ENCODE results near the gene RRP12.
A peak's percentile ranks its signal among the peaks of the same experiment; 100 is the strongest.

The RRP12 gene

GRCh38 chr10:97319671-97320479 lies 81.3 kb downstream of the RRP12 start:
- DNase-seq (ENCODE audit: low spot score), result peak; percentile 54
- Histone ChIP-seq H3K36me3 (replicated peaks in 1 of 2; ENCODE audit: control insufficient read depth in 2 of 2, insufficient read depth in 2 of 2, low read length in 2 of 2) (no peaks in the 10 kb centered on the region), H3K9me3 (replicated peaks in 1 of 2; ENCODE audit: control insufficient read depth in 2 of 2, insufficient read depth in 1 of 2, low read depth in 1 of 2, low read length in 2 of 2) (peaks cover 0 to 3% of the 10 kb centered on the region in 2 donors), H3K4me2 (ENCODE audit: insufficient read depth, low read length, poor library complexity, severe bottlenecking) (peak overlapping the region; percentile 86), H3K27me3 (ENCODE audit: control insufficient read depth in 3 of 3, insufficient read depth in 3 of 3, low read depth in 1 of 3, low read length in 3 of 3) (peaks cover 10 to 49% (median 28%) of the 10 kb centered on the region in 3 experiments), H3K9ac (ENCODE audit: low read depth, low read length, poor library complexity) (peak overlapping the region; percentile 70), H4K8ac (ENCODE audit: low read depth, low read length) (no peak overlapping the region), H3K23ac (ENCODE audit: low read depth, low read length, poor library complexity) (peak overlapping the region; percentile 34), H2BK5ac (ENCODE audit: low read length) (no peak overlapping the region), H3K18ac (ENCODE audit: low read length) (peak overlapping the region; percentile 85), H2AFZ (ENCODE audit: low read length) (peak overlapping the region; percentile 100), H2AK5ac (ENCODE audit: low read depth, low read length) (no peak overlapping the region), H2BK12ac (ENCODE audit: low read length) (no peak overlapping the region), H3K14ac (ENCODE audit: low read length) (no peak overlapping the region), H2BK15ac (ENCODE audit: low read length) (peak overlapping the region; percentile 92), H4K91ac (ENCODE audit: low read depth, low read length, poor library complexity) (no peak overlapping the region), H3K4me1 (ENCODE audit: control insufficient read depth in 2 of 2, insufficient read depth in 1 of 2, low read depth in 1 of 2, low read length in 2 of 2) (peaks cover 8 to 16% of the 10 kb centered on the region in 2 donors), H3K4me3 (ENCODE audit: low read length in 2 of 2) (peak overlapping the region; percentile 85 to 96), H3K27ac (replicated peaks; ENCODE audit: low read length) (no peak overlapping the region), H3K79me1 (ENCODE audit: low read depth, low read length) (no peaks in the 10 kb centered on the region), H2BK120ac (ENCODE audit: low read depth, low read length) (no peak overlapping the region), H3K4ac (ENCODE audit: low read length) (no peak overlapping the region)
- no CpG with 5 or more reads among the region's 83 CpGs for WGBS, 2 donors (ENCODE audit: extremely low coverage in 2 of 2, insufficient read length in 2 of 2, insufficient replicate concordance in 1 of 2)

- Histone ChIP-seq H3K23ac (ENCODE audit: low read depth, low read length, poor library complexity) (peak within 1 kb of the TSS; percentile 73), H4K8ac (ENCODE audit: low read depth, low read length) (no peak within 1 kb of the TSS), H4K91ac (ENCODE audit: low read depth, low read length, poor library complexity) (no peak within 1 kb of the TSS), H2AK5ac (ENCODE audit: low read depth, low read length) (no peak within 1 kb of the TSS), H2BK15ac (ENCODE audit: low read length) (peak within 1 kb of the TSS; percentile 92), H3K9ac (ENCODE audit: low read depth, low read length, poor library complexity) (peak within 1 kb of the TSS; percentile 98), H2BK12ac (ENCODE audit: low read length) (no peak within 1 kb of the TSS), H3K79me1 (ENCODE audit: low read depth, low read length) (no peaks in the 10 kb centered on the region), H3K27ac (replicated peaks; ENCODE audit: low read length) (peak within 1 kb of the TSS; percentile 82), H2BK5ac (ENCODE audit: low read length) (peak within 1 kb of the TSS; percentile 93), H3K4me2 (ENCODE audit: insufficient read depth, low read length, poor library complexity, severe bottlenecking) (peak within 1 kb of the TSS; percentile 86), H2BK120ac (ENCODE audit: low read depth, low read length) (peak within 1 kb of the TSS; percentile 98), H2AFZ (ENCODE audit: low read length) (peak within 1 kb of the TSS; percentile 100), H3K9me3 (replicated peaks in 1 of 2; ENCODE audit: control insufficient read depth in 2 of 2, insufficient read depth in 1 of 2, low read depth in 1 of 2, low read length in 2 of 2) (peaks cover 0 to 3% of the 10 kb centered on the region in 2 donors), H3K36me3 (replicated peaks in 1 of 2; ENCODE audit: control insufficient read depth in 2 of 2, insufficient read depth in 2 of 2, low read length in 2 of 2) (no peaks in the 10 kb centered on the region), H3K4me1 (ENCODE audit: control insufficient read depth in 2 of 2, insufficient read depth in 1 of 2, low read depth in 1 of 2, low read length in 2 of 2) (peaks cover 8 to 16% of the 10 kb centered on the region in 2 donors), H3K27me3 (ENCODE audit: control insufficient read depth in 3 of 3, insufficient read depth in 3 of 3, low read depth in 1 of 3, low read length in 3 of 3) (peaks cover 10 to 54% (median 28%) of the 10 kb centered on the region in 3 experiments), H3K4ac (ENCODE audit: low read length) (no peak within 1 kb of the TSS), H3K4me3 (ENCODE audit: low read length in 2 of 2) (peak within 1 kb of the TSS; percentile 85 to 96), H3K18ac (ENCODE audit: low read length) (peak within 1 kb of the TSS; percentile 100), H3K14ac (ENCODE audit: low read length) (peak within 1 kb of the TSS; percentile 94)
- peak; percentile 90 for DNase-seq (ENCODE audit: low spot score)
- WGBS, 2 donors (ENCODE audit: extremely low coverage in 2 of 2, insufficient read length in 2 of 2, insufficient replicate concordance in 1 of 2), result no CpG with 5 or more reads among the region's 79 CpGs
Observed at GRCh38 chr10:97318772-97319651, 82.1 kb downstream of the RRP12 start, which contains the start of gene FRAT1. FRAT1 (plus strand) TSS chr10:97319271; CDS start chr10:97319454, 183 bp downstream.

- Histone ChIP-seq H2BK120ac (ENCODE audit: low read depth, low read length) (no peak overlapping the region), H3K27ac (replicated peaks; ENCODE audit: low read length) (no peak overlapping the region), H2BK5ac (ENCODE audit: low read length) (no peak overlapping the region), H4K91ac (ENCODE audit: low read depth, low read length, poor library complexity) (no peak overlapping the region), H3K9ac (ENCODE audit: low read depth, low read length, poor library complexity) (no peak overlapping the region), H3K18ac (ENCODE audit: low read length) (no peak overlapping the region), H3K4me2 (ENCODE audit: insufficient read depth, low read length, poor library complexity, severe bottlenecking) (no peak overlapping the region), H3K9me3 (replicated peaks in 1 of 2; ENCODE audit: control insufficient read depth in 2 of 2, insufficient read depth in 1 of 2, low read depth in 1 of 2, low read length in 2 of 2) (no peaks in the 10 kb centered on the region), H2AK5ac (ENCODE audit: low read depth, low read length) (no peak overlapping the region), H3K4me1 (ENCODE audit: control insufficient read depth in 2 of 2, insufficient read depth in 1 of 2, low read depth in 1 of 2, low read length in 2 of 2) (peaks cover 0 to 3% of the 10 kb centered on the region in 2 donors), H3K14ac (ENCODE audit: low read length) (no peak overlapping the region), H4K8ac (ENCODE audit: low read depth, low read length) (no peak overlapping the region), H3K79me1 (ENCODE audit: low read depth, low read length) (no peaks in the 10 kb centered on the region), H3K23ac (ENCODE audit: low read depth, low read length, poor library complexity) (no peak overlapping the region), H3K4ac (ENCODE audit: low read length) (no peak overlapping the region), H3K36me3 (replicated peaks in 1 of 2; ENCODE audit: control insufficient read depth in 2 of 2, insufficient read depth in 2 of 2, low read length in 2 of 2) (no peaks in the 10 kb centered on the region), H2BK15ac (ENCODE audit: low read length) (no peak overlapping the region), H3K4me3 (ENCODE audit: low read length in 2 of 2) (no peak overlapping the region), H3K27me3 (ENCODE audit: control insufficient read depth in 3 of 3, insufficient read depth in 3 of 3, low read depth in 1 of 3, low read length in 3 of 3) (peaks cover 0 to 33% (median 1%) of the 10 kb centered on the region in 3 experiments), H2BK12ac (ENCODE audit: low read length) (no peak overlapping the region), H2AFZ (ENCODE audit: low read length) (no peak overlapping the region)
- DNase-seq (ENCODE audit: low spot score), result no peak
- WGBS, 2 donors (ENCODE audit: extremely low coverage in 2 of 2, insufficient read length in 2 of 2, insufficient replicate concordance in 1 of 2), result no CpG with 5 or more reads among the region's 4 CpGs
Observed at GRCh38 chr10:97314671-97315070, 86.5 kb downstream of the RRP12 start.
